Lower leg skin (tissue), 3 donors: ENCODE measurements around the gene KLRC1.

ENCODE experiments used
- POLR2A ChIP-seq, 2 donors: fragments of 450-650 bp; IDR thresholded peaks; one replicate each; pipeline ENCODE4 v1.6.1; 2016 to 2017; ENCODE audit warnings: antibody characterized with exemption in 2 of 2, mild to moderate bottlenecking in 1 of 2, moderate library complexity in 1 of 2
- TF ChIP-seq, protein P1 (sequence below), 3 donors: fragments of 450-650 bp; IDR thresholded peaks; one replicate each; pipeline ENCODE4 v1.5.1; 2016; ENCODE audit warnings: antibody characterized with exemption in 3 of 3, mild to moderate bottlenecking in 3 of 3, moderate library complexity in 2 of 3

DNA sequence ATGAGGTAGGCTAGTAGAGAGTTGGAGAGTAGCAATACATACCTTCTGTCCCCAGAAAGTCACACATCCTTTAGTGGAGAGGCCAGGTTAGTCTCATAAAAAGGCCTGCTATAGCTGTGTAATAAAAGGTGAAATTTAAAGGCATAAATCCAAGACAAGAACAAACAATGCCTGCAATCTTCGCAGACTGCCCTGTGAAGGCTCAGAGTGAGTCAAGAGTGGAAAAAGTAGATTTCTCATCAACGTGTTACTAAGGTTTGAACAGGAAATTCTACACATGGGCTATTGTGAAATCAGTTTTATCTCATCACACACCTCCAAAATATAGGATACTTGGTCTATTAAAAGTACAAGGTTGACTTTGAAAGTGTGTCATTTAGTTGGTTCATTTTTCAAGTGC is at the start of gene KLRC1:
- TF ChIP-seq, protein P1, sequence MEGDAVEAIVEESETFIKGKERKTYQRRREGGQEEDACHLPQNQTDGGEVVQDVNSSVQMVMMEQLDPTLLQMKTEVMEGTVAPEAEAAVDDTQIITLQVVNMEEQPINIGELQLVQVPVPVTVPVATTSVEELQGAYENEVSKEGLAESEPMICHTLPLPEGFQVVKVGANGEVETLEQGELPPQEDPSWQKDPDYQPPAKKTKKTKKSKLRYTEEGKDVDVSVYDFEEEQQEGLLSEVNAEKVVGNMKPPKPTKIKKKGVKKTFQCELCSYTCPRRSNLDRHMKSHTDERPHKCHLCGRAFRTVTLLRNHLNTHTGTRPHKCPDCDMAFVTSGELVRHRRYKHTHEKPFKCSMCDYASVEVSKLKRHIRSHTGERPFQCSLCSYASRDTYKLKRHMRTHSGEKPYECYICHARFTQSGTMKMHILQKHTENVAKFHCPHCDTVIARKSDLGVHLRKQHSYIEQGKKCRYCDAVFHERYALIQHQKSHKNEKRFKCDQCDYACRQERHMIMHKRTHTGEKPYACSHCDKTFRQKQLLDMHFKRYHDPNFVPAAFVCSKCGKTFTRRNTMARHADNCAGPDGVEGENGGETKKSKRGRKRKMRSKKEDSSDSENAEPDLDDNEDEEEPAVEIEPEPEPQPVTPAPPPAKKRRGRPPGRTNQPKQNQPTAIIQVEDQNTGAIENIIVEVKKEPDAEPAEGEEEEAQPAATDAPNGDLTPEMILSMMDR (IDR thresholded peaks at IDR 0.05) = no peak
- no peak for TF ChIP-seq POLR2A (IDR thresholded peaks at IDR 0.05)
